C4-2B (cell line): ENCODE measurements around the gene CS.
A peak's percentile ranks its signal among the peaks of the same experiment; 100 is the strongest.

Experiments
- H3K27ac ChIP-seq: fragments of 450-650 bp; 2 replicates; pipeline ENCODE4 v1.5.1; 2017
- ZFX ChIP-seq: fragments of 450-650 bp; IDR thresholded peaks from 2 replicates; pipeline ENCODE4 v1.6.1; 2017
- TF ChIP-seq, protein P1 (sequence below): fragments of 450-650 bp; conservative IDR thresholded peaks from 2 replicates; pipeline ENCODE4 v1.5.1; 2017; ENCODE audit warnings: mild to moderate bottlenecking

CS gene

DNA sequence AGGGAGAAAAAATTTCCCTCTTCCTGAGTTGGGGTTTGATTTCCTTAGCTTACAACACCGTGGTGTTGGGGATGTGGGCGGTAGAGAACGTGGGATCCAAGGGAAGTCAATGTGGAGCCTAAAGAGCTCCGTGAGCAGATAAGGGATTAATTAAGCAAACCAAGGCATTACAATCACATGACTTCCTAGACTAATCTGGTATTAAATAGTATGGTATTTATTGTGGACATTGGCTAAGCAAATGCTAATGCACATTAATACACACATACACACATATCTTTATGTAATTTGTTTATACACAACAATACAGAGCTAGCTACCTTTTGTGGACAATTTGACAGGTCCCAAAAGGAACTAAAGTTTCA, 77.6 kb downstream of the CS start:
- TF ChIP-seq ZFX, result no peak
- TF ChIP-seq, protein P1, sequence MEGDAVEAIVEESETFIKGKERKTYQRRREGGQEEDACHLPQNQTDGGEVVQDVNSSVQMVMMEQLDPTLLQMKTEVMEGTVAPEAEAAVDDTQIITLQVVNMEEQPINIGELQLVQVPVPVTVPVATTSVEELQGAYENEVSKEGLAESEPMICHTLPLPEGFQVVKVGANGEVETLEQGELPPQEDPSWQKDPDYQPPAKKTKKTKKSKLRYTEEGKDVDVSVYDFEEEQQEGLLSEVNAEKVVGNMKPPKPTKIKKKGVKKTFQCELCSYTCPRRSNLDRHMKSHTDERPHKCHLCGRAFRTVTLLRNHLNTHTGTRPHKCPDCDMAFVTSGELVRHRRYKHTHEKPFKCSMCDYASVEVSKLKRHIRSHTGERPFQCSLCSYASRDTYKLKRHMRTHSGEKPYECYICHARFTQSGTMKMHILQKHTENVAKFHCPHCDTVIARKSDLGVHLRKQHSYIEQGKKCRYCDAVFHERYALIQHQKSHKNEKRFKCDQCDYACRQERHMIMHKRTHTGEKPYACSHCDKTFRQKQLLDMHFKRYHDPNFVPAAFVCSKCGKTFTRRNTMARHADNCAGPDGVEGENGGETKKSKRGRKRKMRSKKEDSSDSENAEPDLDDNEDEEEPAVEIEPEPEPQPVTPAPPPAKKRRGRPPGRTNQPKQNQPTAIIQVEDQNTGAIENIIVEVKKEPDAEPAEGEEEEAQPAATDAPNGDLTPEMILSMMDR, result no peak
- H3K27ac ChIP-seq, result peak overlapping the region; percentile 93

DNA sequence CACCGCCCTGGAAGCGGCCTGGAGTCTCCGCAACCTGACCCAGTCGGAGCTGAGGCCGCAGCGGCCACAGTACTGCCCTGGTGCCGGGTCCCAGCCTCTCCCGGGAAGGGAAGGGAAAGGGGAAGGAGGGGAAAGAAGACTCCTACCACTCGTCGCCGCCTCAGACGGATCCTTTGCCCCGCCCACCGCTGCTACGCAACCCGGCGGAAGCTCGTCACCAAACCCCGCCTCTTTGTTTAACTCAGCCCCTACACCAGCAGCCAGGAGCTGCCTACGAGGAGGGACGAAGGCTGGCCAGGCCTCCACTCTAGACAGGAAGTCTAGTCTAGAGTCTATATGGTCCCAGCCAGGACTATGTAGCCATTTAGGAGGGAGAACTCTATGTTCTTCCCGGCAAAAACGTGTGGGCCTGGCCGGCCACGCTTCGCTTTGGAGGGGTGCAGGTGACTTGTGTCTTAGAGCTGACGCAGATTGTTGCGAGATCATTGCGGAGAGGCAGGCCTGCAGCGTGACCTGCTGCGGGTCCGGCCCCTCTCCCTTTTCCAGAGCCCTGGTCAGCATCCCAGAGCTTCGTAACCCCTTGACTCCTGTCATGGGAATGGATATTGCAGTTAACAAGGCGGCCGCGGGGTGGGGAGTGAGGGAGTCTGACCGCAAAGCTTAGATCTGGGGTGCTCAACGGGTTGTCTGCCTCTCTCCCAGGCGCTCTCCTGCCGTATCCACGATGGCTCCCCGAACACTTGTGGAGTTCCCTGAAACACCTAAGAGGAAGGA, 78.2 kb downstream of the CS start, which contains the start of gene RNF41:
RNF41 (minus strand) TSS at position 166 of the 774 bp plus-strand sequence. CDS start 7,875 bp downstream, outside the sequence.
- H3K27ac ChIP-seq, result peak within 1 kb of the TSS; percentile 93
- TF ChIP-seq, protein P1, result no peak
- peak; percentile 54; the same call in 1 of the 2 replicates for TF ChIP-seq ZFX
